Measurements from ENCODE around the gene NME7.
"Not testable (repeated sequence)": the region's sequence is repeated elsewhere in the genome, so short reads cannot be mapped to it uniquely, and the experiment has no call there.

NME7 gene

DNA sequence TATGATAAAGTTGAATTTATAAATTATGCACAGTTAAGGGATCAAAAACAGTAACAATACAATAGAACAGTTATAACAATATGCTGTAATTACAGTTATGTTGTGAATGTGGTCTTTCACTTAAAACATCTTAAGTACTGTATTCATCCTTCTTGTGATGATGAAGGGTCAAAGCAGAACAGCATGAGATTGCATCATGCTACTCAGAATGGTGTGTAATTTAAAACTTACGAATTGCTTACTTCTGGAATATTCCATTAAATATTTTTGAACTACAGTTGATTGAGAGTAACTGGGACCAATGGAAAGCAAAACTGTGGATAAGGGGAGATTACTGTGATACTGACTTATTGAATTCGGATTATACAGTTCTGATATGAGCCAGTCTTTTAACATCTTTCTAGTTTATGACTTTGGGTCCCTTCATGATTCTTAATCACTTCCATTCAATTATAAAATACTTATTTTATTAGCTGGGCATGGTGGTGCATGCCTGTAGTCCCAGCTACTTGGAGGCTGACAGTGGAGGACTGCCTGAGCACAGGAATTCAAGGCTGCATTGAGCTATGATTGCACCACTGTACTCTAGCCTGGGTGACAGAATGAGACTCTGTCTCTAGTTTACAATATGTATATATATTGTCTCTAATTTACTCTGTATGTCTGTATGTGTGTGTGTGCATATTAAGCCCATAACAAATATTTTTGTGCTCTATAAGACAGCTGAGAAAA is 217.9 kb downstream of the NME7 start:
- DNase-seq, result no peak

- no peak for DNase-seq
These were observed 218.9 kb downstream of the NME7 start for GRCh38 chr1:169148472-169149252.

DNA sequence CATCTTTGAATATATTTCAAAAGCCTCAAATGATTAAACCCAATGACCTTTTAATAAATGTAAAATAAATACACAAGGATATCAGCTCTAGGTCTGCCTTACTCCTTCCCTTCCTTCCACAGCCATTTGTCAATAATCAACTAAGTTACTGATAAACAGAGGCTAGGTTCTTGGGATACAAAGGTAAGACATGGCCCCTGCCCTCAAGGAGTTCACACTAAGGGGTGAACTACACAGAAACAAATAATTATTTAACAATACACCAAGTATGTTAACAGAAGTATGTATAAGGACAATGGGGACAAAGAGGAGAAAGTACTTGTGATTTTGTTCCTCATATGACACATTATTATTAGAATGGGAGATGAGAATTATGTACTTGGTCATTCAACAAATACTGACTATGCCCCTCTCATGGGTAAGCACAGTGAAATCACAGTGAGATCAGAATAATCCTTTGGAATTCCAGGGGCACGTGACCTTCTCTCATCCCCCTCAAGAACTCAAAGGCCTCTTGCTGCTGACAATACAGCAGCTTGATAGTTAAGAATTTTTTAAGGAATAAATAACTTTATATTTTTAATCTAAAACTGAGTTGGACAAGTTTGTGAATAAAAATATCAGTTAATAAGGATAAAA is 220.9 kb downstream of the NME7 start:
- DNase-seq, result no peak

- DNase-seq, result no peak
These were observed 222.5 kb downstream of the NME7 start for GRCh38 chr1:169144941-169145626.

GRCh38 chr1:169143984-169144383 is 223.6 kb downstream of the NME7 start:
- no peak for DNase-seq

DNA sequence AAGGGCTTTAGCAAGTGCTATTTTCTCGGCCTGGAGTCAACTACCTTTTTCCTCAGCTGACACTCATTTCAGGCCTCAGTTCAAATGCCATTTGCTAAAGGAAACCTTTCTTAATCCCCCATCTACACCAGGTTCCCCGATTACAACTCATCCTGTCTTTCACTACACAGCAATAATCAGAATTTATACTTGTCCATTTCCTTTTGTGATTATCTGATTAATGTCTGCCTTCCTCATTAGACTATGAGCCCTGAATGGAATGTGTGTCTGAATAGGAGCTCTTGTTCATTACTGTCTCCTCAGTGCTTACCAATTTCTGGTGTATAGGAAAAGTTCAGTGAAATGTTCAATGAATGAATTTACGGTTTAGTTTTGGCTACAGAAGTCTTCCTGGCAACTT is 224.3 kb downstream of the NME7 start:
- DNase-seq, result no peak

DNA sequence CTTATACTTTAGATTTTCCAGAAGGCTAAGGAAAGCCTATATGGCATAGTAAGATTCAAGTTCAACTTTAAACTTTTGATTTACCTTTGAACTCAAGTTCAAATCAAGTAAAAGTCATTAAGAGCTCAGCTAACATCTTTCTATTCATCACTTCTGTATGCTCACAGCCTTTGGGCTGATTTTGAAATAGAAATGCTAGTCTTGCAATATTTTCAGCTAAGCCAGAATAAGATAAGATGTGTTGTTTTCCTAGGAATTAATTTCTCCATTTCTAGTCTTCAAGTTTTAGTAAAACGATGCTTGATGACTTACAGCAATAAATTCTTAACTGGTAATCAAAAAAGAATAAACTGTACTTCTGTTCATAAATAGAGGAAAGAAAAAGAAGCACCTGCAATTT is 225.5 kb downstream of the NME7 start:
- no peak for DNase-seq

- DNase-seq, result no peak
These were observed 226.2 kb downstream of the NME7 start for GRCh38 chr1:169141356-169141755.

- no peak for DNase-seq
These were observed 228.5 kb downstream of the NME7 start for GRCh38 chr1:169138866-169139670.

DNA sequence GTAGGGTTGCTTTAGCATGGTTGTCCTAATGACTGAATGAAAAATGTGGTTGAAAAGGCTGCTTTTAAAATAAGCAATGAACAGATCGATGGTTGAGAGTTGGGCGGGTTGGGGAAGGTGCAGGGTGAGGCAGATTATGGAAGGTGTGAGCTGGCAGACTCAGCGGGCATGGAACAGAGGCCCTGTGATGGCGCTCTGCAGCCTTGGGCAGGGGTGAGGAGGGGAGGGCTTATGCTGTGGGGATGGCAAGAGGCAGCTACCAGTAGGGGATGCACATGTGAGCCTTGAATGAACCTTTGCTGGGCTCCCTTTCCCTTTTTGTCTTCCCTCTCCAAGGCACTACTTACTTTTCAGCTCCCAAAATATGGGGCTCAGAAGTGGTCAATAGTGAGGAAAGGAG is 230.2 kb downstream of the NME7 start:
- DNase-seq, result no peak

DNA sequence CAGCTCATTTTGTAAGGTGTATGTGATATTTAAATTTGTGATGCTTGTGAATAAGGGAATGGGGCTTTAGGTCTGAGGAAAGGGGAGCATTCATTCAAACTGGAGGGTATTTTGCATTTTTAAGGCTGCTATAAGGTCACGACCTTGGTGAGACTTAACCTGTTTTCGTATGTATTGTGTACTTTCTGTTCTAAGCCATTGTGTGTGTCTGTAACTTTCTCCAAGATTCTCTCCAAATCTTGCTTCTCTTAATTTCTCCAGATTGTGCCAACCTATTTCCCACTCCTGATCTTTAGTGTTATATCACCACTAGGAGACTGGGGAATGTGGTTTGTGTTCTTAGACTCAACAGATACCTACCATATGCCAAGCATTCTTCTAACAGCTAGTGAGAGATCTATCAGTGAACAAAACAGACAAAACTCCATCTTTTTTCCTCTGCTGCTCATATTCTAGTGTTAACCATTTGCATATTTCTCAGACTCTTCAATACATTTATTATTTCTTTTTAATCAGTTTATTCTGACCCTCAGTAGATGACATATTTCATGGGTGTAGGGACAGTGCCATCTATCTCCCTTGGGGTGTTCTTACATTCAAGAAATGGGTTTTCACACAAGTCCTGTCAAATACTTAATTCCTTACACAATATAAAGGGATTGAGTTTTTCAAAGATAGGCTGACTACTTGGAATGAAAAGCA is 233.6 kb downstream of the NME7 start:
- no peak for DNase-seq

DNA sequence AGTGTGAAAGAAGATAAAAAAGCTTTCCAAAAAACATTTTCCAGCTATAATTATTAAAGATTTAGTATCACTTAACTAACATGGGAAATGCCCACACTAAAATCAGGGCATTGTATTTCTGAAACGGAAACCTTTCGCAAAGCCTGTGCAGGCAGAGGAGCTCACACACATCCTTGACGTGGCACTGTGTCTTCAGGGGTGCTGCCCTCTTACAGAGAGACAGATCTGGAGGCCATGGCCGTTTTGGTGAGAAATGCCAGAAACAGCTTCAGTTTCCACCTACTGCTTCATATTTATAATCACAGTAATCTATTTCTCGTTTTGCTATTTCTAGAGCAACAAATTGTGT is 234.4 kb downstream of the NME7 start:
- no peak for DNase-seq

DNA sequence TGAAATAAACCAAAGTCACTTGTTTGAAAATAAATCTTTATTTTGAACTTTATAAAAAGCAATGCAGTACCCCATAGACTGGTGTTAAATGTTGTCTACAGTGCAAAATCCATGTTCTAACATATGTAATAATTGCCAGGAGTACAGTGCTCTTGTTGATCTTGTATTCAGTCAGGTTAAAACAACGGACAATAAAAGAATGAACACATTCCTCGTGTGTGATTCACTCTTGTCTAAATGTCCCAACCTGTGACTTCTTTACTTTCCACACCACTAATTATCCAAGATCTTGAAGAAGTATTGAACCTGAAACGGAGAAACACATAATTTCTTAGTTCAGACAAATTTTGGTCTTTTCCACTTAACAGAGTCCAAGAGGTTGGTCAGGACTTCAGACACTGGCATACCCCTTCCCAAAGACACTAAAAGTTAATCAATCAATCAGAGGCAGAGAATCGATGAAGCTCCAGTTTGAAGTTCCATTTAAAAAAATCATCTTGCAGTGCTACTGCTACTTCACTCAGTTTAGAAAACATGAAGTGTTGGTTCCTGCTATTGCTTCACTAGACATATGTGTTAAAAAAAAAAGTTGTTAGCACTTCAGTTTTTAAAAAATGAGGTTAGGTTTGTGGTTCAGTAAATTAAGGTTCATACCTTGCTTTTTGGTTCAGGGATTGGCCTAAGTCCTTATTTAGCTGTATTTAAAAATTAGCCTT is 234.9 kb downstream of the NME7 start:
- no peak for DNase-seq

GRCh38 chr1:169130683-169131082 is 236.9 kb downstream of the NME7 start:
- no peak for DNase-seq

DNA sequence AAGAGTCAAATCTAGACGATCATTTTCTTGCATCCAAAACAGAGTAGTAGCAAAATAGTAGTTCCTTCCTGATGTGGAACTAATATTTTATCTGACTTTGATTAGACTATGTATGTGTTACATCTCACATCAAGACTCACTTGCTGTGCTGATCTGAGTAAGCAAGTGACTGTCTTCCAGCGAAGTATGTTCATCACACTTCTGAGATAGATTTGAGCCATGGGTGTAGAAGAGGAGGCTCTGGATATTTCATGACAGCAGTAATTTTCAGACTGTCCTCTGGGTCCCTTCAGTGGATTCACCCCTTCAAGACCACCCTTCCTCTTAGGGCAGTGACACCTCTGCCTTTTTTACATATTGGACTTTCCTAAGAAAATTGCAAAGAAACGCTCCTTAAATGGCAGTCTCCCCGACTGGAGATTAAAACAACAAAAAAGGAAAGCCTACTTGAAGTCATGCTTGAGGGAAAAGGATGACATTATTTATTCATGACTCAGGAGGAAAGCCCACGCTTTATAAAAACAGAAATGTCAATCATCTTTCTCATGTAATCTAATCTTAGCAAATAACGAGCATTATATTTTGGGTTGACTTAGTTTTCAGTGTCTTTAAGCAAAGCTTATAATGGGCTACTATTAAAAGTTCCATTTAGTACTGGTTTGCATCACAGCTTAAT is 238.3 kb downstream of the NME7 start:
- DNase-seq, result no peak

DNA sequence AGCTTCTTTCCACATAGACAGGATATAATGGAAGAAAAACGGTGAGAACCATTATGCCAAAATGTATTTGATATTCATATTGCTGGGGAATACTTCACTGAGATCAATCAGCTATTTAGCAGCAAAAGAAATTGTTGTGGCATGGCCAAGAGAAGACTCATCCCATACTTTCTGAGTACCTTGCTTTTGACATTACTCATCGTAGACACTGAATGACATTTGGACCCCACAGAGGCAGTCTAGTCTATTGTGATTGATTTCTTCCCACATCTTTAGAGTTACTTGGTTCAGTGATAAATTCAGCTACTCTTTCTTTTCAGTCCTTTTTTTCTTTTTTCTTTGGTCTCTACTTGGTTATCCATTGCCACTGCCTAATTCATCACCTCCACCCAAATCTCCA is 239.0 kb downstream of the NME7 start:
- no peak for DNase-seq

- DNase-seq, result no peak
These were observed 240.3 kb downstream of the NME7 start for GRCh38 chr1:169127305-169127704.

DNA sequence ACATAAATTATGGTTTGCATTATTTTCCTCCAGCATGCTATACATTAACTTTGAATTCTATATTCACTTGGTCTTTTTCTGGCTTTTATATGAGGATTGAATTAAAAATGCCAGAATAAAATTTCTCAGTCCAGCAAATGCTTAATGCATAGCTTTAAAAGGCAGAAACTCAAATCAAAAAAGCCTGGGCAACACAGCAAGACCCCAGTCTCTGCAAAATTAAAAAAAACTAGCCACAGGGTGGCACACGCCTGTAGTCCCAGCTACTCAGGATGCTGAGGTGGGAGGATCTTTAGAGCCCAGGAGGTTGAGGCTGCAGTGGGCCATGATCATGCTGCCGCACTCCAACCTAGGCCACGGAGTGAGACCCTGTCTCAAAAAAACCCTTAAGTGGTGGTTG is 241.3 kb downstream of the NME7 start:
- DNase-seq, result no peak

GRCh38 chr1:169125597-169125996 is 242.0 kb downstream of the NME7 start:
- DNase-seq, result not testable (repeated sequence)

DNA sequence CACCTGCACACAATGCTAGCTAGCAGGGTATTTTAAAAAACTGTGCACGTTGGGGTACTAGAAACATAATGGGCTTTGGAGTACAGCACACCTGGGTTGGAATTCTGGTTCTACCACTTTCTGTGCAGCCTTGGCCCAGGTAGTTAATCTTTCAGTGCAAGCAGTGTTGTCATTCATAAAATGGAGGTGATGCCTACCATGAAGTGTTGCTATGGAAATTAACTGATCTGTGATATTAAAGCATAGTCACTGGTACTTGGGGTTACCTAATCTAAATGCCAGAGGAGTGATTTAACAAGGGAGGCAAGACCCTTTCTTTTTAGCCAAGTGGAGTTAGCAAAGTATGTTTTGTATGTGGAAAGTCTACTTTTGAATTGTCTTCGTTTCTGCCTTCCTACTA is 243.1 kb downstream of the NME7 start:
- DNase-seq, result no peak

- no peak for DNase-seq
These were observed 244.6 kb downstream of the NME7 start for GRCh38 chr1:169122976-169123375.

All from activated naive CD4-positive, alpha-beta T cell treated with anti-CD3 and anti-CD28 coated beads, Interleukin-2, amount 50 U/mL, for 16 hours (primary cell).